IPS DF 4.7 (cell line): ENCODE data around the gene RAET1E.
"Not testable (repeated sequence)": the region's sequence is repeated elsewhere in the genome, so short reads cannot be mapped to it uniquely, and the experiment has no call there.

Experiments
- DNase-seq: peaks from one replicate; pipeline ENCODE4 v3.0.0-alpha.2; 2013; ENCODE audit warnings: low spot score; ENCODE audit errors: extremely low read depth

The RAET1E gene, protein sequence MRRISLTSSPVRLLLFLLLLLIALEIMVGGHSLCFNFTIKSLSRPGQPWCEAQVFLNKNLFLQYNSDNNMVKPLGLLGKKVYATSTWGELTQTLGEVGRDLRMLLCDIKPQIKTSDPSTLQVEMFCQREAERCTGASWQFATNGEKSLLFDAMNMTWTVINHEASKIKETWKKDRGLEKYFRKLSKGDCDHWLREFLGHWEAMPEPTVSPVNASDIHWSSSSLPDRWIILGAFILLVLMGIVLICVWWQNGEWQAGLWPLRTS

DNA sequence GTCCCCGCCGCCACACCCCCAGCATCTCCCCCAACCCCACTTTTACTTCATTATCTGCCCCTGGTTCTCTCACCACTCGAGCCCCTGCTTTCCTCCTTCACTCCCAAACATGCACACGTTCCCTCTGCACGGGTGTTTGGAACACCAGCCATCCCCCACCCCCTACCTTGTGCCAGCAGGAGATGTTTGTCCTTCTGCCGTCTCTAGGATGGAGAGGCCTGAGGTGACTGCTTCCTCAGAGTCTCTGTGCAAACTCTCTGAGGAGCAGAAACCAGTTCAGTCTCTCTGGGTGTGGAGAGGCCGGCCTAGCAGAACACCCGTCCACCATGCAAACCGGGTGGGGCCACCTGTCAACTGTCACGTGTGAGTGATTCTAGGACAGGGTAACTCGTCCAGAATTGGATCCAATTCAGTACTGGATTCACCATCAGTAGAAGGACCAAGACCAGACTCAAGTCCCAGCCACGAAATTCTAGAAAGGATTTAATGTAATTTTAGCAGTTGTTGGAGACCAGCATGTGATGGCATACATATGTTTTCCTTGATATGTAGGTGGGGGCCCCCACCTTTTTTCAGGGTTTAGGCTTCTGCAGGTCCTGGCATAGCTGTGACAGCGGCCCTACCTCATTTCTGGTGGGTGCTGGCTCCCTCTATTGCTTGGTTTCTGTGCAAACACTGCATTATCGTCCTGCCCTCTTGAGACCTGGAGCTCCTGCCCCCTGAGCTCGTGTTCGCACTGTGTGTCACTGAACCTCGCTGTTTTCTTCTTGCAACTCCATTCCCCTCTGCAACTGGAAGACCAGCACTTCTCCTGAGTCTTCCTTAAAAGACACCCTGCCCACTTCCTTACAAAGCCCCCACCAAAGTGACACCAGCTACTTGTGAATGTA, at the start of gene RAET1E:
Gene RAET1E (minus strand): TSS at position 259 of the 890 bp plus-strand sequence. CDS start 7,212 bp downstream, outside the sequence.
- no peak for DNase-seq

DNA sequence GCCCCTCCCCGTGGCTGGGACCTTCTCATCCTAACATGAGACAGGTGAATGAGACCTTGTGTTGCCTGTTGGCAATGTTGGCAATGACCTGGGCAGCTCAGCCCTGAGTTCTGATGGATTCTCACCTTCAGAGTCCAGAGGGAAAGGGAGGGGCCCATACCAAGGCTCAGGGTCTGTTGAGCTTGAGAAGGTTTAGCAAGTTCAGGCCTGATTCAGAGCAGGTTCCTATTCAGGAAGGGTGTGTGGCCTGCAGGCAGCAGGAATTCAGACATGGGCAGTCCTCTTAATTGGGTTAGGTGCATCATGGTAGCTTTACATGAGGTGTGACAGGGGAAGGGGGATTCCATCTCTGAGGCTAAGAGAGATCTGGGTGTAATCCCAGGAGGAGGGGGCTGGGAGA, 49.6 kb upstream of the RAET1E start:
- not testable (repeated sequence) for DNase-seq

DNA sequence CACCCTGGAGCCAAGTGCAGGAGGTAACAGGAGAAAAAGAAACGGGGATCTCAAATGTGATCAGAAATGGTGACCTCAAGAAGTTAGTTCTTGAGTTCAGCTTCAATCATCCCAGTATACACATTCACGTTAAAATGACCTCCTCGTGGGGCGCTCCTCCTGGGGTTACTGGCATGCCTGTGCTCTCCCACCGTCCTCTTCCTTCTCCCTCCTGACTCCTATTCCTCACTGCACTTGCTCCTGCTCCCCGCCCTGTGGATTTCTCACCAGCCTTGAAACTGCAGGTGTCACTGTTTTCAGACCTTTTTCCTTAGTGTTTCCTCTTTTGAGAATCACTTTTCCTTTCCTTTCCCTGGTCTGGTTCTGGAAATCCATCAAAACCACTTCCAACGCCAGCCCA, 48.7 kb upstream of the RAET1E start:
- not testable (repeated sequence) for DNase-seq

DNA sequence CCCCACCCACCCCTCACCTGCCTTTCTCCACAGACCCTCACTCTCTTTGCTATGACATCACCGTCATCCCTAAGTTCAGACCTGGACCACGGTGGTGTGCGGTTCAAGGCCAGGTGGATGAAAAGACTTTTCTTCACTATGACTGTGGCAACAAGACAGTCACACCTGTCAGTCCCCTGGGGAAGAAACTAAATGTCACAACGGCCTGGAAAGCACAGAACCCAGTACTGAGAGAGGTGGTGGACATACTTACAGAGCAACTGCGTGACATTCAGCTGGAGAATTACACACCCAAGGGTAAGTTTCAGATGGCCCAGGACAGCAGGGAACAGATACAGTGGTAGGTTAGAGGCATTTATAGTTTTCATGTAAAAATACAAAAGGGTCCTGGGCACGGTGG, 47.4 kb upstream of the RAET1E start:
- DNase-seq: not testable (repeated sequence)

DNA sequence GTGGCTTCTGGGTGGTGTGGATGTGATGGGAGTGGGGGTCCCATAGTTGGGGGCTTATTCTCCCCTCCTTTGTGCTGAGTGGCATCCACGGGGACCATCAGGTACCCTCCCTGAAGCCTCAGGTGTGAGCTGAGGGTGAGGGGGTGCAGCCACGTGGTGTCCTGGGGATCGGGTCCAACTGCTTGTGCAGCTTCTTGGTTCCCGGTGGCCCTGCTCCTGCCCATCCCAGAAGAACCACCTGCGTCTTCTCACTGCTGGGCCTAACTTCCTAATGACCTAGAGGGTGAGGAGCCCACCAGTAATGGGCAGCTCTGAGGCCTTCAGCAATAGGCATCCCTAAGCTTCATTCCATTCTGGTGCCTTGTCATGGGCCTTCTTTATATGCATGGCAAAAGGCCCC, 45.4 kb upstream of the RAET1E start:
- DNase-seq: not testable (repeated sequence)

DNA sequence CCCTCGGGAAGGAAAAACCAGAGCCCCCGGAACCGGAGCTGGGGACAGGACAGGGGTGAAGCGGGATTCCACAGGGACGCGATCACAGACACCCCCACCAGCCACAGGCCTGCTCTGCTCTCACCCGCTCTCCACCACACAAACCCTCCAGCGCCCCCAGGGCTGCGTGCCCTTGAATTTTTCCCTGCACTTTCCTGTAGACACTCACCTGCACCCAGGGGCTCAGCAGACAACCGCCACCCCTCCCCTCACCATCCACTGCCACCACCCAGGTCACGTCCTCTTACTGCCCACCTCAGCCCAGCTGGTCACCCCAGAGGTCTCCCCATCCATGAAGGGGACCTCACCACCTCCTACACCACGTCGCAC, 44.5 kb upstream of the RAET1E start:
- DNase-seq: no peak

DNA sequence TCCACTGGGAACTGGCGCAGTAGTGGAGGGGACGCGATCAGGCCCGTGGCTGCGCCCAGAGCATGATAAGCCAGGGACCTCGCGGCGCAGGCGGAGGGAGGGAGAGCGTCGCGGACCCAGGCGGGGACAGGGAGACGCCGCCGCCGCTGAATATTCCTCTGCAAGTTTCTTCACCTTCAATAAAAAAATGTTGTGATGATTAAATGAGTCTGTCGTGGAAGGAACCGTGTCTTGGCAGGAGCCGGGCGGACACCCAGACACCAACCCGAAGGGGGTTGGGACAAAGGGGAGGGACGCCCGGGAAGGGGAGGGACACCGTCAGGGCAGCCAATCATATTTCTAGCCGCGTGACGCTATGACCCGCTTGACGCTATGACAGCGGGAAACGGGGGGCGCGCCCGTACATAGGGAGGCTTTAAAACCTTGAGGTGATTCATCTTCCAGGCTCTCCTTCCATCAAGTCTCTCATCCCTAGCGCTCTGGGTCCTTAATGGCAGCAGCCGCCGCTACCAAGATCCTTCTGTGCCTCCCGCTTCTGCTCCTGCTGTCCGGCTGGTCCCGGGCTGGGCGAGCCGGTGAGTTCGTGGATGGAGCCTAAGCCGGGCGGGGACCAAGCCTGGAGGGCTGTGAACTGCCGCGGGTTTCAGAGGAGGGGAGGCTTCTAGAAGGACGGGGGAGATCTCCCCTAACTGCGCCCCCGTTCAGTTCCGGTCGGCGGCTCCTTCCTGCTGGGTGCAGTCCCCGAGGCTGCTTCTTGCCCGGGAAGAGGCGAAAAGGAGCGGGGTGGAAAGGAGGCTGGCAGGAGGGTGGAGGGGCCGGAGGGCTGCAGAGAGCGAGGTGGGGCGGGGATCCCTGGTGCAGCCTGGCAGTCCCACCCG, 43.9 kb upstream of the RAET1E start, which contains the start of gene ULBP2:
Gene ULBP2 (plus strand): TSS at position 432 of the 878 bp plus-strand sequence. CDS start 59 bp downstream, at position 491.
- DNase-seq: no peak

DNA sequence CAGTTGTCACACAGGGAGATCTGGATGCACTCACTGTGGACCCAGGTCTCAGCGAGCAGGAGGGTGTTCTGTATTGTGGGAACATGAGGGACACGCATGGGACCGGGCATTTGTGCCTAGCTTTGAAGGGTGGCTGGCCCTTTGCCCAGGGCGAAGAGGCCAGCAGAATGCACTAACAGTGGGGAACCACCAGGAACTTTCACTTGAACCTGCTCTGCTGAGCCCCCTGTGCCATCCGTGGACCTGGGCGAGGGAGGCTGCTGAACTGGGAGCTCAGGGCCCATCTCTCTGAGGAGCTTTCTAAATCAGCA, 42.7 kb upstream of the RAET1E start:
- no peak for DNase-seq

DNA sequence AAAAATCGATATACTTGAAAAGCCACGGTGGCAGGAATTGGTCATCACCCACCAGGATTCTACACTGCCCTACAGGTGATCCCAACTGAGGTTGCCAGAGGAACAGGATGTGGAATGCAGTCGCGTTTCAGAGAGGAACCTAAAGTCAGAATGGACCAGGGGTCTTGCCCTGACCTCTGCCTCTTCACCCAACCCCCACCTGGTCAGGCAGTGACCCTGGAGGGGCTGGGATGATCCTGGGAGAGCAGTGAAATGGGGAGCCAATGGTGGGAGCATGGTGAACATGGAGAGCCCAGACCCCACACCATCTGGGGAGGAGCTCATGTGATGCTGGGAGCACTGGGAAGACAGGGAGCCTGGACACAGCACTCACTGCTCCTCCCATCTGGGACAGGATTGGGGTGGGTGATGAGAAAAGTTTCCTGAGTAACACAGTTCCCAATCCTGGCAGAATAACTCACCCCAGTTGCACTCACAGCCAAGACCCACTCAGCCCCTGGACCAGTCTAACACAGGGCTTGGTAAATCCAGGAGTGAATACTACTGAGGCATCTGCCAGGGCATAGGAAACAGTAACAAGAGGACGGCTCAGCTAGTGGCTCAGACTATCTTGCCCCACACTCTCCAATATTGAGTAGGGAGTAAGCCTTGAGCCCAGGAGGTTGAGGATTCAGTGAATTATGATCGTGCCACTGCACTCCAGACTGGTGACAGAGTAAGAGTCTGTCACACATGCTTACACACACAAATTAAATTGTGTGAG, 42.2 kb upstream of the RAET1E start:
- DNase-seq: no peak

DNA sequence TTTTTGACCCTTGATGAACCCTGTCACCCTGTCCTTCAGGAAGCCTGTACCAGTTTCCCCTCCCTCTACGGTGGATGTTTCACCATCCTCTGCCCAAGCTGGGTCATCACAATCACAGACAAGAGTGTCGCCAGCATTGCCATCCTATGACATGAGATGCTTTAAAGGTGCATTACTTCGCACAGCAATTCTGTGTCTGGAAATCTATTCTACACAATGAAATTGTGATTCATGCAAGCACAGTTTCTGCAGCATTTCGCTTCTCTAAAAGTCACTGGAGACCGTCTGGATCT, 41.4 kb upstream of the RAET1E start:
- DNase-seq: no peak

DNA sequence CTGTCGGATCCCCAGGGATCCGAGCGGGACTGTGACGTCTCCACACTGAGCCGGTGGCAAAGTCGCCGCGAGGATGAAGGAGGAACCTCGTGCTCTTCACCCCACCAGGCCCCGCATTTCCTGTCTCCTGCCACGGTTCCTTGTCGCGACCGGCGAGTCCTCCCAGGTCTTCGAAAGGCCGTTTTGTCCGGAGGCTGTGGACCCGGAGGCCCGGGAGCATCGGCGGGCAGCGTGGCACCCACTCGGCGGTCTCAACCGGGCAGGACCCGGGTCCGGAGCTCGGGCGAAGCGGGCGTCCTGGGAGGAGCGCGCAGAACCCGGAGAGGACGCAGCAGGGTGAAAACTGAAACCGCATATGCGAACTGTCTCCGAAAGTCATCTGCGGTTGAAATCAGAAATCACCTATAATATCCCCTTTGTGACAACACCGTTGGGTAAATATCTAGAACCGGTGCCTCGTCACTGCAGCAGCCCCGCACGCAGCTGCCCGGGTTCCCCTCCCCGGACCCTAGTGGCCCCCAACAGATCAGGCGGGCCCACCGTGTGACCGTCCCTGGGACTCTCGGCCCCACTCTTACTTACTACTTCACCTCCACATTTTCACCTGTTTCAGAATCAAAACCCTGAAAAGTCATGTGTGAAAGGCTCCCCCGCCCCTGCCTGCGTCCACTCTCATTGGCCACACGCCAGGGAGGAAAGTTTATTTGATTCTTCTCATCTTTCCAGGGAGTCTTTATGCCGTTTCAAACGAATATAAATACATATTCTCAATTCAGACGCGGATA, 40.9 kb upstream of the RAET1E start:
- DNase-seq: no peak

DNA sequence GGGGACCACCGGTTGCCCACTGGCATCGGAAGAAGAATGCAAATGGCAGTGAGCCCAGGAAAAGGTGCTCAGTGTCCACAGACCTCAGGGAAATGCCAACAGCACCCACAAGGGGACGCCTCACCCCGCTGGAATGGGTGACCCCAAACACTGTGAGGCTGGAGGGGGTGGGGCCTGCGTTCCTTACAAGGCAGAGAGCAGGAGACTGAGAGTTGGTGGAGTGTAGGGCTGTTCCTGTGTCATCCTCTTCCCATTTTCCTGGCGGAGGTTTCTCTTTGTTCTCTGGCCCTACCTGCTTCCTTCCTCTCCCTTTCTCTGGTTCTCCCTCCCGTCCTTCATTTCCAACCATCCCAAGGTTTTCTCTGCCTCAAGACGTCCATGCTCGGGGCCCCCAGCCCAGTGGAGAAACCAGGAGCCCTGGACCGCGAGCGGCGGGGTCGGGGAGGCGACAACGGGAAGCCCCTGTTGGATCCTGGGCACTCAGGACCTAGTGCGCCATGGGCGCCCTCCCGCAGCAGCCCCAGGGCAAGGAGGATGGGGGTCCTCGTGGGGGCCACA, 40.2 kb upstream of the RAET1E start:
- DNase-seq: not testable (repeated sequence)

DNA sequence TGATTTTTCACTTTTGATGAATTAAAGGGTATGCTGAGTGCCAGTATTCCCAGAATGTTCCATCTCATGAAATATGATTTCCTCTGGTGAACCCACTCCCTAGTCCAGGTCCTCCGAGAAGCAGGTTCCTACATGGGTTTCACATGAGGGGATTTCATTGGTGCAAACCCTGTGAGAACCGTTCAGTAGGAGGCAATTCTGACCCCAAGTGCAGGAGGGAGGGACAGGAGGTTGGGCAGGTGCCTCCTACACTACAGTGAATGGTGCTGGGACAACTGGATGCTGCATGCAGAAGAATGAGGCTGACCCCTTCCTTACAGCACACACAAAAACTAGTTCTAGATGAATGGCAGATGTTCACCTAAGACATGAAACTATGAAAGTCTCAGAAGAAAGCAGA, 38.8 kb upstream of the RAET1E start:
- no peak for DNase-seq

DNA sequence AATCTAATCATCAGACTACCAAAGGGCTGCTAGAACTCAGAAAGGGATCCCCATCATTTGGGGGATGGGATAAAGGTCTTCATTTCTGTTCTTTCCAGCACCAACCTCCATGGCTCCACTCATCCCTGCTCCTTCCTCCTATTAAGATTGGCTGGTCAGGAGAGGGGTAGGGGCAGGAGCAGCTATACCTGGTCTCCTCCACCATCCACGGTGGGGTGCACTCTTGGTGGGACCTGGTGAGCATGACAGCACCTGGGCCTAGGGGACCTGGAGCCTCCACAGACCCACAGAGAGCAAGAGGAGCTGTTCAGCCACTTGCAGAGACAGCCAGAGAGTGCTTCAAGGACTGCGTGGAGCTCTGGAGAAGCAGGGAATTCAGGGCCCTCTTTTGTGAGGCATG, 37.8 kb upstream of the RAET1E start:
- no peak for DNase-seq

DNA sequence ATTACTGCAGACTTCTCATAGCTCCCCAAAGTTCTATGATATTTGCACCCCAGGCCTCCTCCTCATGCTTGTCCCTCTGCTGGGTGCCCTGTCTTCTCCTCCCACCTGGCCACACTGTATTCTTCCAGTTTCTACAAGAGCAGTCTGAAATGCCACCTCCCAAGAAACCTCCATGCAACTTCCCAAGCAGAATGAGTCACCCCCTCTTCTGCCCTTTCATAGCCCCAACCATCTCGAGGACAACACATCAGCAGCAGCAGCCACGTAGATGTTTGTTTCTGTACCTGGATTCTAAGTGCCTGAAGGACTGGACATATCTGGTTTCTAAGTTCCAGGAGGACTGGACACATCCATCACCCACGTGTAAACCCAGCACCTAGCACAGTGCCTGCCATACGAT, 37.3 kb upstream of the RAET1E start:
- DNase-seq: no peak

DNA sequence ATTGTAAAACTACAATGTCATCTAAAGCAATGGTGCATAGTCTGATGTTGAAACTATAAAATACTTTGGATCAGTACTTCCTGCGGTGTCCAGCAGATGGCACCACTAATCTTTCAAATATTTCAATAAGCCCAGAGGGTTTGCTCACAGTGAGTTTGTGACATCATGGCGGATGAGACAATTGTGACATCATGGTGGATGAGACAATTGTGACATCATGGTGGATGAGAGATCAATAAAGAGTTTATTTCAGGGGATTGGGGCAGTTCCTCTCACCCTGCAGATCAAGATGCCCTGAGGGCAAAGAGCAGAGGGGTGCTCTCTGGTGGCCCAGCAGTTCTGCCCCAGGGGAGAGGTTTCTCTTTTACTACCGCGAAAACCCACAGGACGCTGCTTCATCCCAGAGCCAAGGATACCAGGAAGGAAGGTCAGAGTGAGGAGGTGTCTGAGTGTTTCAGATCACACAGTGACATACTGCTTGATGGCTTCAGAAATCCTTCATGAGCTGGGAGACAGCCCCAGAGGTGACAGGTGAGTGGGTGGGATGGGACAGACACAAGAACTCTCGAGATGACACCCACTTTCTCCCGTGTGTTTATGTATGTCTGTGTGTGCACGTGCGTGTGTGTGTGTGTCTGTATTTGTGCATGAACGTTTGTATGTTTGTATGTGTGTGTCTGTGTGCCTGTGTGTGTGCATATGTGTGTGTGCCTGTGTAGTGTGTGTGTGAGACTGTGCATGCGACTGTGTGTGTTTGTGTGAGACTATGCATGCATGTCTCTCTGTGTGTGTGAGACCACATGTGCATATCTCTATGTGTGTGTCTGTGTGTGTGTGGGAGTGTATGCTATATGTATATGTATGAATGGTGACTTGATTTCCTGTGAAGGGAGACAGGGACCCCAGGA, 36.6 kb upstream of the RAET1E start:
- DNase-seq: no peak

DNA sequence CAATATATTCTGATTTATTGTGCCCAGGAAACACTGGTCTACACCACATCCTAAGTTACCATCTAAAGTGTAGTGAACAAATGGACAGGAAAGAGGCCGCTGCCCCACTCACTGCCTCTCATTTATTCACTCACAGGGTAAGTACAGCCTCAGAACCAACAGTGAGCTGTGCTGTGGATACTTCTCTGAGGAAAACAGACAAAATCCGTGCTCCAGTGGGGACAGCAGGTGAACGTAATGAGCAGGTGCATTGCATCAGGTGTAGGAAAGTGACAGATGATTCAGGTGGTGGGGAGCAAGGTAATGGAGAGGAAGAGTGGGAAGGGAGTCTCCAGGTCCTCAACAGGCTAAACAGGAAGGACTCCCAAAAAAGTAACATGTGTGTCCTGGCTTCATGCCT, 35.5 kb upstream of the RAET1E start:
- no peak for DNase-seq

DNA sequence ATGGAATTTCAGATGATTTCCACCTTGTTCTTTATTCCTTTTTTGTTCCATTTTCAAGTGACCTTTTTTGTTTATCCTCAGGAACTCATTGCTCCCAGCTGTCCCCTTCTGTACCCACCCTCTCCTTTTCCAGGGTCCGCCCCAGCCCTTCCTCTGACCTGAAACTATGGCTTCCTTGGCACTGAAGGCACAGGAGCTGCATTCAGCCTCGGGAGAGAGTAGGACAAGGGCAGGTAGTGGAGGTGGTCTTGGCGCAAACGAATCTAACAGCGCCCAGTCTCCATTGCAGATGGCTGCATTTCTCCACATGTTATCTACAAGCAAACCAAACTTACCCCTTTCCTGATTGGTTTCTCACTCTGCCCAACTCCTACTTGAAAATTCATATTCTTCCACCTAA, 35.1 kb upstream of the RAET1E start:
- no peak for DNase-seq

DNA sequence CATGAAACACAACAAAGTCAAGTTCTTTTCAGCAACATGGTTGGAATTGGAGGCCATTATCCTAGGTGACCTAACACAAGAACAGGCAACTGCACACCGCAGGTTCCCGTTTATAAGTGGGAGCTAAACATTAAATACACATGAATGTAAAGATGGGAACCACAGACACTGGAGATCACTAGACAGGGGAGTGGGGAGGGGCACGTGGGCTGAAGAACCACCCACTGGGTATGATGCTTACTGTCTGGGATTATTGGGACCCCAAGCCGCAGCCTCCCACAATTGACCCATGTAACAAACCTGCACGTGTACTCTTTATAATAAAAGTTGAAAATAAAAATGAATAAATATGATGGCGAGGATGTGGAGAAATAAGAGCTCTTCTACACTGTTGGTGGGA, 33.6 kb upstream of the RAET1E start:
- no peak for DNase-seq
